Hepatocyte (in vitro differentiated cells): ENCODE measurements around the gene ZBTB20.

Experiments
- EZH2phosphoT487 ChIP-seq: fragments of 200-600 bp; sonication (generic); IDR thresholded peaks from one replicate; pipeline ENCODE4 v1.6.1; 2018; ENCODE audit warnings: antibody characterized with exemption, mild to moderate bottlenecking, low read depth, moderate library complexity; ENCODE audit not compliant: unreplicated experiment, severe bottlenecking
- TF ChIP-seq, protein P1 (sequence below): fragments of 200-600 bp; sonication (generic); IDR thresholded peaks from 2 replicates; pipeline ENCODE4 v1.5.1; 2016; ENCODE audit warnings: antibody characterized with exemption, mild to moderate bottlenecking; ENCODE audit not compliant: poor library complexity

DNA sequence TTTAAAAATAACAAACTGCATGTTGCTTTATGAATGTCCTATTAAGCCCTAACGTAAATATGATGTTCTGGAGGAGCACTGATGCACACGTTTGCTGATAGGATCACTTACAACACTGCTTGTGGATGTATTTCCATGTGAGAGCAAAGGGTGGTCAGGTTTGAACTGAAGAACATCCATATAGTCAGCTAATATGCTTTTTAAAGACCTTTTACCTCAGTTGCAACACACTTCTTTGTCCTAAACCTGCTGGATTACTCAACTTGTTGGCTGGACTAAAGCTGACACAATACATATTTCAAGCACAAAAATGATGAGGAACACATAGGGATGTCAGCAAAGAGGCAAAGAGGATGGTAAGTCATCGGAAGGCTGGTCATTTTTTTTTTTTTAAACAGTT is 666.6 kb downstream of the ZBTB20 start:
- TF ChIP-seq EZH2phosphoT487, result no peak
- TF ChIP-seq, protein P1, sequence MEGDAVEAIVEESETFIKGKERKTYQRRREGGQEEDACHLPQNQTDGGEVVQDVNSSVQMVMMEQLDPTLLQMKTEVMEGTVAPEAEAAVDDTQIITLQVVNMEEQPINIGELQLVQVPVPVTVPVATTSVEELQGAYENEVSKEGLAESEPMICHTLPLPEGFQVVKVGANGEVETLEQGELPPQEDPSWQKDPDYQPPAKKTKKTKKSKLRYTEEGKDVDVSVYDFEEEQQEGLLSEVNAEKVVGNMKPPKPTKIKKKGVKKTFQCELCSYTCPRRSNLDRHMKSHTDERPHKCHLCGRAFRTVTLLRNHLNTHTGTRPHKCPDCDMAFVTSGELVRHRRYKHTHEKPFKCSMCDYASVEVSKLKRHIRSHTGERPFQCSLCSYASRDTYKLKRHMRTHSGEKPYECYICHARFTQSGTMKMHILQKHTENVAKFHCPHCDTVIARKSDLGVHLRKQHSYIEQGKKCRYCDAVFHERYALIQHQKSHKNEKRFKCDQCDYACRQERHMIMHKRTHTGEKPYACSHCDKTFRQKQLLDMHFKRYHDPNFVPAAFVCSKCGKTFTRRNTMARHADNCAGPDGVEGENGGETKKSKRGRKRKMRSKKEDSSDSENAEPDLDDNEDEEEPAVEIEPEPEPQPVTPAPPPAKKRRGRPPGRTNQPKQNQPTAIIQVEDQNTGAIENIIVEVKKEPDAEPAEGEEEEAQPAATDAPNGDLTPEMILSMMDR, result no peak
